Measurements from ENCODE around the gene IFIT3.
"Not testable (repeated sequence)": the region's sequence is repeated elsewhere in the genome, so short reads cannot be mapped to it uniquely, and the experiment has no call there.

Gene IFIT3

GRCh38 chr10:89304026-89304425 lies 23.8 kb upstream of the IFIT3 start:
- no peak for DNase-seq (ENCODE audit: low spot score)

- no peak for DNase-seq (ENCODE audit: low spot score)
These were observed 23.4 kb upstream of the IFIT3 start for GRCh38 chr10:89304446-89304845.

GRCh38 chr10:89304925-89305324 lies 22.9 kb upstream of the IFIT3 start:
- no peak for DNase-seq (ENCODE audit: low spot score)

GRCh38 chr10:89305766-89306433 lies 21.9 kb upstream of the IFIT3 start:
- DNase-seq (ENCODE audit: low spot score) = no peak

- no peak for DNase-seq (ENCODE audit: low spot score)
These were observed 21.1 kb upstream of the IFIT3 start for GRCh38 chr10:89306434-89307268.

GRCh38 chr10:89307269-89307577 lies 20.6 kb upstream of the IFIT3 start:
- DNase-seq (ENCODE audit: low spot score) = no peak

GRCh38 chr10:89308266-89308665 lies 19.5 kb upstream of the IFIT3 start:
- DNase-seq (ENCODE audit: low spot score) = no peak

GRCh38 chr10:89308736-89309135 lies 19.1 kb upstream of the IFIT3 start:
- DNase-seq (ENCODE audit: low spot score) = no peak

GRCh38 chr10:89309156-89310055 lies 18.4 kb upstream of the IFIT3 start:
- no peak for DNase-seq (ENCODE audit: low spot score)

- DNase-seq (ENCODE audit: low spot score) = no peak
These were observed 17.5 kb upstream of the IFIT3 start for GRCh38 chr10:89310056-89310893.

- DNase-seq (ENCODE audit: low spot score) = no peak
These were observed 14.8 kb upstream of the IFIT3 start for GRCh38 chr10:89312973-89313372.

- DNase-seq (ENCODE audit: low spot score) = no peak
These were observed 13.1 kb upstream of the IFIT3 start for GRCh38 chr10:89314676-89315075.

GRCh38 chr10:89318047-89318446 lies 9.8 kb upstream of the IFIT3 start:
- DNase-seq (ENCODE audit: low spot score) = not testable (repeated sequence)

- DNase-seq (ENCODE audit: low spot score) = not testable (repeated sequence)
These were observed 2.7 kb upstream of the IFIT3 start for GRCh38 chr10:89325081-89325480.

GRCh38 chr10:89325856-89326255 lies 1.9 kb upstream of the IFIT3 start:
- DNase-seq (ENCODE audit: low spot score) = not testable (repeated sequence)

- DNase-seq (ENCODE audit: low spot score) = no peak
These were observed 1.4 kb downstream of the IFIT3 start for GRCh38 chr10:89329151-89329550.

- not testable (repeated sequence) for DNase-seq (ENCODE audit: low spot score)
These were observed 2.2 kb downstream of the IFIT3 start for GRCh38 chr10:89330014-89330413.

GRCh38 chr10:89330537-89331212 lies 2.9 kb downstream of the IFIT3 start:
- no peak for DNase-seq (ENCODE audit: low spot score)

- not testable (repeated sequence) for DNase-seq (ENCODE audit: low spot score)
These were observed 3.8 kb downstream of the IFIT3 start for GRCh38 chr10:89331487-89332122.

GRCh38 chr10:89332123-89332633 lies 4.4 kb downstream of the IFIT3 start:
- peak; percentile 85 for DNase-seq (ENCODE audit: low spot score)

Data from NAMALWA (cell line).